Placental epithelial cell (primary cell): ENCODE measurements around the gene IDH3A. TPM values are rescaled to one million over a fixed set of nuclear protein-coding genes. Genes with fewer than 3 reads are reported as not detected.

Experiments used
- total RNA-seq: library from RNA; depleted of rRNA; stranded (reverse); fragments of >200 nt; gene quantifications from 2 replicates; pipeline ENCODE4 v1.2.3, GENCODE V29; 2012

The IDH3A gene
- total RNA-seq = 14.9 and 40.2 TPM in 2 replicates

GRCh38 chr15:78149068-78149804, at the start of gene IDH3A:
TSS of gene IDH3A (plus strand) at chr15:78149362. CDS start at chr15:78149404, 42 bp downstream.

GRCh38 chr15:78131295-78132061, 17.7 kb upstream of the IDH3A start, which contains the start of gene CIB2:
TSS of gene CIB2 (minus strand) at chr15:78131445. CDS start at chr15:78131215, 230 bp downstream.

Other genes starting within 250 kb of the IDH3A start
- gene TBC1D2B, start 71.7 kb upstream of the IDH3A start, total RNA-seq = 45.7 and 49.5 TPM in 2 replicates
- gene SH2D7, start 56.8 kb upstream of the IDH3A start, total RNA-seq = not detected in 2 replicates
- gene CIB2, start 17.9 kb upstream of the IDH3A start, total RNA-seq = 22.4 and 23.6 TPM in 2 replicates
- gene ACSBG1, start 85.2 kb downstream of the IDH3A start, total RNA-seq = 1.2 TPM in 1 of 2 replicates, not detected in the other
- gene DNAJA4, start 115.2 kb downstream of the IDH3A start, total RNA-seq = 22.0 and 22.9 TPM in 2 replicates
- 115 and 126 TPM in 2 replicates for gene SKIC8, start 150.2 kb downstream of the IDH3A start, total RNA-seq
- not detected in 2 replicates for gene CRABP1, start 191.0 kb downstream of the IDH3A start, total RNA-seq